CD4-positive, alpha-beta T cell treated with Interleukin-4 for 4 hours (primary cell): ENCODE measurements around the gene ZNF831.
A peak's percentile ranks its signal among the peaks of the same experiment; 100 is the strongest.

ENCODE experiments used
- DNase-seq: peaks from one replicate; pipeline ENCODE4 v3.0.0-alpha.2; 2020

Gene ZNF831

GRCh38 chr20:59157961-59158541, 5.6 kb upstream of the ZNF831 start:
- DNase-seq = no peak

- no peak for DNase-seq
Observed at GRCh38 chr20:59158673-59159072, 4.9 kb upstream of the ZNF831 start.

- no peak for DNase-seq
Observed at GRCh38 chr20:59159091-59159490, 4.5 kb upstream of the ZNF831 start.

DNA sequence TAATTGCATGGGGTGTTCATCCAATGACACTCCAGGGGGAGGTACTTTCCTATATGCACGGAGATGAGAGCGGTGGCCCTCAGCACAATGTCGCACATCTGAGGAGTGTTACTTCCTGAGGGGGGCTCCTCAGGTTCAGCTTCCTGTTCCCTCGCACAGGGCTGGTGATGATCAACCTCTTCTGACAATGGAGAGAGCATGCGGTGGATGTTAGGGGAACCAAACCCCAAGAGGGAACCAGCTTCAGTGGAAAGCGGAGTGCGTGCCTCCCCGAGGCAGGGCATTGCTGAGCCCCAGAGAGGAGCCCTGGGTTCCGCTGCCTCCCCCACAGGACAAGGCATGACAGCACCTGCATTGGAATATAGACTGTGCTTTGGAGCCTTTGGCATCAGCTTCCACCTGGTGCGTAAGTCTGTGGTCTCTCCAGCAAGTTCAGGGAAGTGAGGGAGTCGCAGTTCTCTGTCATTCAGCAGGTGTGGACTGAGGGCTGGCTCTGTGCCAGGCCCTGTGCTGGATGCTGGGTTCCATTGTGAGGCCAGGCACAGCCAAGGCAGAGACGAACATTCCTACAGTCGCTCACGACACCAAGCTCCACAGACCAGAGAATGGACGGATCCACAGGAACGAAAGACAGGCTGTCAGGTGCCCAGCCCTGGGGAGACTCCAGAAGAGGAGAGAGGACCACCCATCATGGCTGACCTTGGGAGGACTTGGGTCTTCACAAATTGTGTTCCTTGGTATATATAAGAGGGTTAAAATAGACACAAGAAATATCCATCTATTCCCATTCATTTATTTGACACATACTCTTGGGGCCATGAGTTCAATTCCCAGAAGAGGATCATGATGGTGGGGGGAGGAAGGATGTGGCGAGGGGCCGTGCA, 3.9 kb upstream of the ZNF831 start:
- peak; percentile 88 for DNase-seq

DNA sequence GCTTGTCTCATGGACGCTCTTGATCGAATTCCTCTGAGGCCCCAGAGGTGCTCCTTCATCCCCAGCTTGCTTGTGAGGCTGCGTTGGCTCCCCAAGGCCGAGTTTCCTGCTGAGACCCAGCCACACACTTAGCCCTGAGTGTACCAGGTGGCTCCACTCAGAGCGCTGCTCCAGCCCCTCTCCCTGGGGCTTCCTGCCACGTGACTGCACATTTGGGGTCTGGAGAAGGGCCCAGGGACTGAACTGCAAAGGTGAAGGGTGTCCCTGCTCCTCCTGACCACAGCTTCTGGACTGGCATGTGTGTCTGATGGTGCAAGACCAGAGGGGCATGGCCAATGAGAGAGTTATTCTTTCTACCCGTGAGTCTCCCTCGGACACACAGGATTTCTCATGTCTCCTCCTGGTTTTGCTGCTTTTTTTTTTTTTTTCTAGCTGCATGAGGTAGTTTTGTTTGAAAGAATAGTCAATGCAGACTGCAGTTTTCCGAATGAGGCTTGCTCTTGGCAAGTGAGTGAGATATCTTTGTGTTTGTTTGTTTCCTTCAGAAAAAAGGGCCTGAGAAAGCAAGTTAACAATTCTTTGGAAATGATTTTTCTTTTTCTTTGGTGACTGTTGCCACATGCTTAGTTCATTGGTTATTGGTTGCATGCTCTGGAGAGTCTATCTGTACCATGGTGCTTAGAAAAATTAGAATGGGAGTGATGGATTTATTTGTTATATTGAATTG, 3.1 kb upstream of the ZNF831 start:
- peak; percentile 59 for DNase-seq

- DNase-seq = peak; percentile 81
Observed at GRCh38 chr20:59161721-59162120, 1.9 kb upstream of the ZNF831 start.

GRCh38 chr20:59164686-59165391, 1.2 kb downstream of the ZNF831 start:
- DNase-seq = peak; percentile 55

DNA sequence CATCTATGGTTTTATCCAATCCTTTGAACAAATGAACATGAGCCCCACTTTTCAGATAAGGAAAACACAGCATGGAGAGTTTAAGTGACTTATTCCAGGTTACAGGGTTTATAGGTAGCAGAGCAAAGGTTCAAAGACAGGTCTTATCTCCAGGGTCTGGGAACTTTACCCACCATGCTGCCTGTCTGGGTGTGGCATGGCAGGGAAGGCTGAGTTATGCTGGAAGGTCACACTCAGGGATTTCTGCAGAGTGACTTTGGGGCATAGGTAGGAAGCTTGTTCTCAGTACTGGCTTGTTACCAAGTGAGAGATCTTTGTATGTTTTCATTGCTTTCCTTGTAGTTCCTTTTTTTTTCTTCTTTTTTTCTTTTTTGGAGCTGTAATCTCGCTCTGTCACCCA, 1.8 kb downstream of the ZNF831 start:
- DNase-seq = no peak

GRCh38 chr20:59165891-59166709, 2.5 kb downstream of the ZNF831 start:
- peak; percentile 80 for DNase-seq

DNA sequence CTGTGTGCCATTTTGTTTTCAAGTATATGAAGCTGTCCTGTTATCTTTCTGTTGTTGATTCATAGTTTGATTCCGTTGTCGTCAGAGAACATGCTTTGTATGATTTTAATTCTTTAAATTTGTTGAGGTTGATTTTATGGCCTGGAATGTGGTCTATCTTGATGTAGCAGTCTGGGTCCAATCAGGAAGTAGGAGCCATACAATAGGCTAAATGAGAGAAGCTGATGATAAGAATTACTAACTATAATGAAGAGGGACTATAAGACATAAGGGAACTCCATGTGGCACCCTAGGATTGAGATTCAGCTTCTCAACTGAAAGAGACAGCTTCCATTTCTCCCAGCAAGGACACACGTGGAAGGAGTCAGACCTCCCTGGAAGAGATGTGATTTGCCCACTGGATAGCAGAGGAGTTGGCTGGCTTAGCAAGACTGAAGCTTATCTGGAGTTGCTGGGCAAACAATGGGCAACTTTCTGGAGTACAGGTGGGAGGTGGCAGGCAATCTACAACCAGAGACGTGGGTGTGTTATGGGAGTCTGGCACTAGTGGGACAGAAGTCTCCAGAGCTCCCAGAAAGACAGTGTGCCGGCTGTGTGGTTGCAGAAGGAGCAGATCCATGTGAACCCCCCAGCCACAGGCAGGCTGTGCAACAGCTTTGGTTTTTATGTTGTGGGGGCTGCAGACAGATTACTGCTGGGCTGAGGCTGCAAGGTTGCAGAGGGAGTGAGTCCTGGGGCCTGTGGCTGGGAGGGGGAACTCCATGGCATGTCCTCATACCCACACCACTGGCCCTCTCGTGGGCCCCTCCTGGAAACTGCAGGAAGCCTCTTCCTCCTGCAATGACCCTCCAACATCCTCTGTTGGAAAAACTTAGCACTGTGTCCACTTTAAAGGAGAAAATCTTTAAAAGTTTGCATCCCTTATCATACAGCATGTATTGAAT, 7.1 kb downstream of the ZNF831 start:
- DNase-seq = no peak

GRCh38 chr20:59171986-59172385, 8.4 kb downstream of the ZNF831 start:
- DNase-seq = no peak

- DNase-seq = no peak
Observed at GRCh38 chr20:59173938-59174491, 10.4 kb downstream of the ZNF831 start.

DNA sequence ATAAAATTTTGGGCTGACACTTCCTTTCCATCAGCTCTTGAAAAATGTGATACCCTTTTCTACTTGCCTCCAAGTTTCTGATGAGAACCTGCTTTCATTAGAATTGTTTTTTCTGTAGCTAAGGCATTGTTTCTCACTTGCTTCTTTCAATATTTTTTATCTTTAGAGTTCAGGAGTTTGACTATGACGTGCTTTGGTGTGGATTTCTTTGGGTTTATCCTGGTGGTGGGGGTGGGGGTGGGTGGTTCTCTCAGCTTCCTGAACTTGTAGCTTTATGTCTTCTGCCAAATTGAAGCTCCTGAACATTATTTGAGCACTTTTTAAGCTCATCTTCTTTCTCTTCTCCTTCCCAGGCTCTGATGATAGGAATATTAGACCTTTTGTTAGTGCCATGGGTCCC, 11.4 kb downstream of the ZNF831 start:
- no peak for DNase-seq

- DNase-seq = no peak
Observed at GRCh38 chr20:59175861-59176260, 12.2 kb downstream of the ZNF831 start.

DNA sequence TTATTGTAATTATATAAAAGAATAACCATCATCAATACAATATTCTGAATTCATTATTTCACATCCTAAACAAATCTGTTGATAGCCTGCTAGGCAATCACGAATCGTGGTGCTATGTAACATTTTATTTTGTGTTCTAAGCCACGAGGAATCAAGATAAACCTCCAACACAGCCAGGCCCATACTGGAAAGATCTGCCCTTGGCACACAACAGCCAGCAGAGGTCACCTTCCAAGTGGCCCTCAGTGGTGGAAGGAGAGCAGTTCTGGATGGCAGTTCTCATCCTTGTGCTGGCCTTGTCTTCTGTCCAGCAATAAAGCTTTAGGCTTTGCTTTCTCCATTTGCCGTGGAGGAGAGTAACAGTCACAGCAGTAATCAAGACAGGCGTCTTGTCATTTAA, 13.2 kb downstream of the ZNF831 start:
- no peak for DNase-seq

GRCh38 chr20:59177266-59178250, 13.9 kb downstream of the ZNF831 start:
- DNase-seq = peak; percentile 68

DNA sequence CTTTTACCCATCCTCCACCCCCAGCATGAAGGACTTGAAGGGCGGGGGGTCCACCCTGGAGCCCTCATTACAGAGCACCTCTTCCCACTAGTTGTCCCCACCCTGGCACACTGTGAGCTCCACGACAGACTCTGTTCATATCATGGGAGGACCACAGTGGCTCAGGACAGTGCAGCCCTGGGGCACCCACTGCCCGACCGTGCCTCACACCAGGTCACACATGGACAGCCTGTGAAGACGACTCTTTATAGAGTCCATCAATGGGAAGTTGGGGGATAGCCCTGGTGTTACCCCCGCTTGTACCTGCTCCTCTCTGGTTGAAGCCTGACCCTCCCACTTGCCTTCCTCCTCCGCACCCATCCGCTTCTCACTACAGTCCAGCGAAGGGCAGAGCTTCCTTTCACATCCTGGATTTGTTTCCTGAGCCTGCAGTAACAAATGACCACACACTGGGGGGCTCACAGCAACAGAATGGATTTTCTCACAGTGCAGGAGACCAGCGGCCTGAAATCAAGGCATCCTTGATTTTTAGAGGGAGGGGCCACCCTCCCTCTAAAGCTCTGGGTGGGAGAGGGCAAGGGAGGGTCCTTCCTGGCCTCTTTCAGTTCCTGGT, 15.5 kb downstream of the ZNF831 start:
- no peak for DNase-seq

DNA sequence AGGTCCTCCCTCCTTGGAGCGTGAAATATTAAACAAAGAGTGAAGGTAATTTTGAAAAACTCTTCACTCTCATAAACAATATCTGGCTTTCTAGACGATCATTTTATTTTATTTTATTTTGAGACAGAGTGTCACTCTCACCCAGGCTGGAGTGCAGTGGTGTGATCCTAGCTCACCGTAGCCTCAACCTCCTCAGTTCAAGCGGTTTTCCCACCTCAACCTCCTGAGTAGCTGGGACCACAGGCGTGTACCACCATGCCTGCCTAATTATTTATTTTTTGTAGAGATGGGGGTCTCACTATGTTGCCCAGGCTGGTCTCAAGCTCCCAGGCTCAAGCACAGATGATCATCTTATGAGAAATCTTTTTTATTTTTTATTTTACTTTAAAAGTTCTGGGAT, 16.4 kb downstream of the ZNF831 start:
- DNase-seq = no peak

DNA sequence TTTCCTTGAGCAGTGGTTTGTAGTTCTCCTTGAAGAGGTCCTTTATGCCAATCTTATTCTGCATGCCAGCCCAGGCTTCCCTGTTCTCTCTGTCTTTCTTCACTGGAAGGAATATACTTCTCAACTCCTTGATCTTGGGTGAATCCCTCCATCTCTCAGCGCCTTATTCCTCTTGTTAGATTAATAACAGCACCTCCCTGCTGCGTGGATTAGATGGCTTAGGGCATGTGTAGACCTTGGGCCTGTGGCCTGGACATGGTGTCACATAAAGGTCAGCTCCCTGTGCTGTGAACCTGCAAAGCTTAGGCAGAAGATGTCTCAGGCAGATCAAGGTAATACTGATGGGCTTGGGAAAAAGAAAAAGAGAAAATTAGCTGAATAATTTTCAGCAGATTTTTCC, 18.3 kb downstream of the ZNF831 start:
- no peak for DNase-seq
